Measurements from ENCODE around the gene GMFB.

DNA sequence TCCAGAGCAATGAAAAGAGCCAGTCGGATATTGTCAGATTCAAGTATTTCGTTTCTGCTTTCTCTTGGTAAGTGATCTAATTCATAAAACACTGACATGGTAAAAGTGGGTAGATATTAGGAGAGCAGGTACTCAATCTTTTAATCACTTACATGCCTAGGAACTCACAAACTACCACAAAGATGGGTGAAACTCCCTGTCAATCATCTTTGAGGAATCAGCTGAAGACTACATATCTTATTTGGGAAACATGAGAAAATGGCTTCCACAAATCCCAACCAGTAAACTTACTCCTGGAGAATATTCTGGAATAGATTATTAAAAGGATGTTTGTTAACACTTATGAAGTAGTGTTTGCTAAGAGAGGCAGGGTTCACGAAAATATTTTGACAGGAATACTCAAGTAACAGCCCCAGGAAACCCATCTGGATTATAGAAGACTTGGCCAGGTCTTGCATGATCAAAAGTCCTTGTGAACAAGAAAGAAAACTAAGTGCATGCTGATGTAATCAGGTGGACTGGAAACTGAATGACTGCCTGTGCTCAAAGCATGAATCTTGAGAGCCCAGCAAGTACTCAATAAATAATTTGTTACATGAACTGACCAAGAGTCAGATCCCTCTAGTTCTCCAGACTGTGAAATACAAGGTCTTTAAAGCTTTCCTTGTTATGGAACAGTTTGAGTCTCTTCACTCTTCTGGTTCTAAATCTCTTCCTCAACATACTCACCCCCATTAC is 63.1 kb downstream of the GMFB start:
- TF ChIP-seq, protein P1, sequence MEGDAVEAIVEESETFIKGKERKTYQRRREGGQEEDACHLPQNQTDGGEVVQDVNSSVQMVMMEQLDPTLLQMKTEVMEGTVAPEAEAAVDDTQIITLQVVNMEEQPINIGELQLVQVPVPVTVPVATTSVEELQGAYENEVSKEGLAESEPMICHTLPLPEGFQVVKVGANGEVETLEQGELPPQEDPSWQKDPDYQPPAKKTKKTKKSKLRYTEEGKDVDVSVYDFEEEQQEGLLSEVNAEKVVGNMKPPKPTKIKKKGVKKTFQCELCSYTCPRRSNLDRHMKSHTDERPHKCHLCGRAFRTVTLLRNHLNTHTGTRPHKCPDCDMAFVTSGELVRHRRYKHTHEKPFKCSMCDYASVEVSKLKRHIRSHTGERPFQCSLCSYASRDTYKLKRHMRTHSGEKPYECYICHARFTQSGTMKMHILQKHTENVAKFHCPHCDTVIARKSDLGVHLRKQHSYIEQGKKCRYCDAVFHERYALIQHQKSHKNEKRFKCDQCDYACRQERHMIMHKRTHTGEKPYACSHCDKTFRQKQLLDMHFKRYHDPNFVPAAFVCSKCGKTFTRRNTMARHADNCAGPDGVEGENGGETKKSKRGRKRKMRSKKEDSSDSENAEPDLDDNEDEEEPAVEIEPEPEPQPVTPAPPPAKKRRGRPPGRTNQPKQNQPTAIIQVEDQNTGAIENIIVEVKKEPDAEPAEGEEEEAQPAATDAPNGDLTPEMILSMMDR (conservative IDR thresholded peaks at IDR 0.05; ENCODE audit: low read length): no peak
- no peak for TF ChIP-seq EZH2phosphoT487 (IDR thresholded peaks at IDR 0.05; ENCODE audit: borderline replicate concordance, low read depth, low read length)

All from OCI-LY7 (cell line).